Measurements from ENCODE around the gene EP400.

The EP400 gene

GRCh38 chr12:131949431-131950181 lies at the start of gene EP400:
Gene EP400, plus strand, starts transcription at chr12:131949942. Its CDS starts 10,678 bp downstream, at chr12:131960620.
- peak within 1 kb of the TSS; percentile 93 for H3K4me3 ChIP-seq (ENCODE audit: low read depth, low read length)
- TF ChIP-seq CTCF (IDR thresholded peaks at IDR 0.05; ENCODE audit: low read depth, low read length) = no peak

- H3K4me3 ChIP-seq (ENCODE audit: low read depth, low read length) = no peak overlapping the region
- TF ChIP-seq CTCF (IDR thresholded peaks at IDR 0.05; ENCODE audit: low read depth, low read length) = no peak
These were observed 49.3 kb upstream of the EP400 start for GRCh38 chr12:131900397-131900796.

- TF ChIP-seq CTCF (IDR thresholded peaks at IDR 0.05; ENCODE audit: low read depth, low read length) = no peak
- no peak overlapping the region for H3K4me3 ChIP-seq (ENCODE audit: low read depth, low read length)
These were observed 48.1 kb upstream of the EP400 start for GRCh38 chr12:131901431-131902331.

GRCh38 chr12:131902332-131903241 lies 47.2 kb upstream of the EP400 start:
- no peak for TF ChIP-seq CTCF (IDR thresholded peaks at IDR 0.05; ENCODE audit: low read depth, low read length)
- no peak overlapping the region for H3K4me3 ChIP-seq (ENCODE audit: low read depth, low read length)

GRCh38 chr12:131903270-131904255 lies 46.2 kb upstream of the EP400 start:
- no peak for TF ChIP-seq CTCF (IDR thresholded peaks at IDR 0.05; ENCODE audit: low read depth, low read length)

GRCh38 chr12:131904346-131904745 lies 45.4 kb upstream of the EP400 start:
- H3K4me3 ChIP-seq (ENCODE audit: low read depth, low read length) = no peak overlapping the region
- TF ChIP-seq CTCF (IDR thresholded peaks at IDR 0.05; ENCODE audit: low read depth, low read length) = no peak

More at GRCh38 chr12:131903270-131904255, 46.2 kb upstream of the EP400 start:
- H3K4me3 ChIP-seq (ENCODE audit: low read depth, low read length) = no peak overlapping the region

Data from WI38 (cell line).